HEK293T (cell line): Measurements from ENCODE around the gene ZYG11A.

Experiments
- CTCF ChIA-PET: fragments of 350-600 bp; formaldehyde crosslinking; extraction: SDS; loops from one replicate; lab custom pipeline; 2021; ENCODE audit warnings: antibody characterized with exemption, inconsistent platforms; lab: Yijun Ruan, JAX
- POLR2A ChIA-PET: fragments of 350-600 bp; formaldehyde crosslinking; extraction: SDS; loops from one replicate; lab custom pipeline; 2020; ENCODE audit warnings: antibody characterized with exemption, inconsistent platforms; lab: Yijun Ruan, JAX
- DNase-seq: peaks from one replicate; pipeline ENCODE4 v3.0.0; 2012; ENCODE audit warnings: mixed read lengths; ENCODE audit errors: extremely low spot score
- ARNT ChIP-seq: fragments of 450-650 bp; IDR thresholded peaks from 2 replicates; pipeline ENCODE4 v1.6.1; 2017; ENCODE audit warnings: mild to moderate bottlenecking
- BHLHE40 ChIP-seq: fragments of 450-650 bp; IDR thresholded peaks from 2 replicates; pipeline ENCODE4 v1.6.1; 2016; ENCODE audit warnings: mild to moderate bottlenecking, moderate library complexity, borderline replicate concordance
- CTBP1 ChIP-seq: fragments of 450-650 bp; IDR thresholded peaks from 2 replicates; pipeline ENCODE4 v1.6.1; 2016; ENCODE audit warnings: borderline replicate concordance
- ELF4 ChIP-seq: fragments of 450-650 bp; IDR thresholded peaks from 2 replicates; pipeline ENCODE4 v1.6.1; 2017; ENCODE audit warnings: antibody characterized with exemption
- FOXA1 ChIP-seq: fragments of 450-650 bp; IDR thresholded peaks from 2 replicates; pipeline ENCODE4 v1.6.1; 2016; ENCODE audit warnings: mild to moderate bottlenecking
- FOXK2 ChIP-seq: fragments of 450-650 bp; IDR thresholded peaks from 2 replicates; pipeline ENCODE4 v1.6.1; 2016; ENCODE audit warnings: mild to moderate bottlenecking
- FOXM1 ChIP-seq: fragments of 450-650 bp; IDR thresholded peaks from 2 replicates; pipeline ENCODE4 v1.6.1; 2017; ENCODE audit warnings: mild to moderate bottlenecking, borderline replicate concordance
- HDGF ChIP-seq: fragments of 450-650 bp; IDR thresholded peaks from 2 replicates; pipeline ENCODE4 v1.6.1; 2017; ENCODE audit warnings: antibody characterized with exemption, borderline replicate concordance
- L3MBTL2 ChIP-seq: fragments of 450-650 bp; conservative IDR thresholded peaks from 2 replicates; pipeline ENCODE4 v1.6.1; 2016; ENCODE audit warnings: mild to moderate bottlenecking
- LEF1 ChIP-seq: fragments of 450-650 bp; IDR thresholded peaks from 2 replicates; pipeline ENCODE4 v1.6.1; 2017; ENCODE audit warnings: mild to moderate bottlenecking, borderline replicate concordance
- NFRKB ChIP-seq: fragments of 450-650 bp; IDR thresholded peaks from 2 replicates; pipeline ENCODE4 v1.6.1; 2016; ENCODE audit warnings: mild to moderate bottlenecking, moderate library complexity
- SP1 ChIP-seq: fragments of 450-650 bp; IDR thresholded peaks from 2 replicates; pipeline ENCODE4 v1.6.1; 2017
- SUZ12 ChIP-seq: fragments of 450-650 bp; IDR thresholded peaks from 2 replicates; pipeline ENCODE4 v1.6.1; 2016; ENCODE audit warnings: mild to moderate bottlenecking
- TARDBP ChIP-seq: fragments of 450-650 bp; IDR thresholded peaks from 2 replicates; pipeline ENCODE4 v1.6.1; 2016
- ZNF384 ChIP-seq: fragments of 450-650 bp; IDR thresholded peaks from 2 replicates; pipeline ENCODE4 v1.6.1; 2016
- TF ChIP-seq, protein P1 (sequence below): fragments of 450-650 bp; IDR thresholded peaks from 2 replicates; pipeline ENCODE4 v1.6.1; 2016

ZYG11A gene

DNA sequence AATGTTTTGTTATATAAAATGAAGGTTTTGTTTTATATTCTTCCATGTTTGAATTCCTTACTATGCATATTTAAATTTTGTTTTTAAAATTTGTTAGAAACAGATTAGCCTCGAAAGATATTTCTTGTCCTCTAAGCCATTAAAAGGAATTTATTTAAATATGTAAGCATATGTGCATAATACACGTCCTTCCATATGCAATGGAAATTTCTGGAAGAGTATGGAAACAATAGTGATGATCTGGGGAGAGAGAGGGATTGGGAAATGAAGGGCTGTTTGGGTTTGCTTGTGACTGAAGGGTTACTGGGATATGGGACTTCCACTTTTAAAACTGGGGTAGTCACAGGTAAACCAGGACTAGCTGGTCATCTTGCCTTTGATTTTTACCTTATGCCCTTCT lies 57.8 kb downstream of the ZYG11A start:
- POLR2A ChIA-PET = no interaction called here
- TF ChIP-seq CTBP1 = no peak
- TF ChIP-seq ZNF384 = no peak
- no peak for TF ChIP-seq SP1
- TF ChIP-seq, protein P1, sequence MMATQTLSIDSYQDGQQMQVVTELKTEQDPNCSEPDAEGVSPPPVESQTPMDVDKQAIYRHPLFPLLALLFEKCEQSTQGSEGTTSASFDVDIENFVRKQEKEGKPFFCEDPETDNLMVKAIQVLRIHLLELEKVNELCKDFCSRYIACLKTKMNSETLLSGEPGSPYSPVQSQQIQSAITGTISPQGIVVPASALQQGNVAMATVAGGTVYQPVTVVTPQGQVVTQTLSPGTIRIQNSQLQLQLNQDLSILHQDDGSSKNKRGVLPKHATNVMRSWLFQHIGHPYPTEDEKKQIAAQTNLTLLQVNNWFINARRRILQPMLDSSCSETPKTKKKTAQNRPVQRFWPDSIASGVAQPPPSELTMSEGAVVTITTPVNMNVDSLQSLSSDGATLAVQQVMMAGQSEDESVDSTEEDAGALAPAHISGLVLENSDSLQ = no peak
- CTCF ChIA-PET = no interaction called here
- no peak for DNase-seq

DNA sequence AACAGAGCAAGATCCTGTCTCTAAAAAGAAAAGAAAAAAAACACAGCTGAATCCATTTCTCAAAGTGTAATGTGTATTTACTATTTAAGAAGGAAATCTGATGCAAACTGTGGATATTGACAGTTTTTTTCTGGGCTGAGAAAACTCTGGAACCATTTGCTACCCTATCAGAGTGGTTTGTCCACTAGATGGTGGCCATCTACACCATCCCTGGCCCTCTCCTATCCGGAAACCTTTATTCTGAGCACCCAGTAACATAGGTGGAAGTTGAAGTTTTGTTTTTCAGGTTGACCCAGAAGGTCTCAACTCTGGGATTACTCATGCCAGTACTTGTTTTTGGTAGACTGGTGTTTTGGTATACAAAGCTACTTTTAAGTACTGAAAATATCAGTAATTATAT lies 58.8 kb downstream of the ZYG11A start:
- ChIA-PET CTCF (interaction anchor here (1.2 kb wide), 1 partner anchor 10 kb away, joined by 3 read pairs; no protein-coding TSS in a partner anchor), POLR2A (interaction anchor here (1.1 kb wide), 1 partner anchor 71 kb away, joined by 3 read pairs; no protein-coding TSS in a partner anchor)
- TF ChIP-seq FOXA1 = no peak
- no peak for TF ChIP-seq ELF4
- no peak for TF ChIP-seq ZNF384
- DNase-seq = no peak

DNA sequence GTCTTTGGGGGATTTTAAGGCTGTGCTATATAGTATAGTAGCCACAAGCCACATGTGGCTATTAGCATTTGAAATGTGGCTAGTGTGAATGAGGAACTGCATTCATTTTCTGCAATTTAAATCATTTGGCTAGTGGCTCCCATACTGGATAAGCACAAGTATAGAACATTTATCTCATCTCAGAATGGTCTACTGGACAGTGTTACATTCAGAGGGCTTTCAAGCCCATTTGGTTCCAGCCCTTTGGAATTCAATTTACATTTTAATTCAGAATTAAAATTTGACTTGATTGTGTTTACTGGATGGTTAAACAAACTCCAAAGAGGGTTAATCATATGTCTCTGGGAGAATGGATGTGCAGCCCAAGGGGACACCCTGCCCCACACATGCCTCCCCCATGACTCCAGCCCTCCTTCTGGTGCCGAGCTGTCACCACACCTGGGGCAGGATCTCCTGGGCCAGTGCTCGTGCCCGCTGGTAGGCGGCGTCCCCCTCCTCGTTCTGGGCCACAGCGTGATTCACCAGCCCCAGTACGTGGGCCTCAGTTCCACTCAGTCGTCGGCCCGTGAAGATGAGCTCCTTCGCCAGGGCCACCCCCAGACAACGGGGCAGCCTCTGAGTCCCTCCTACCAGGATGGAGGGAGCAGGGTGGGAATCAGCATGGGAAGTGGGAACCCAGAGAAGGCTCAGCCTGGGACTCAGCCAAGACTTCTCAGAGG lies 61.8 kb downstream of the ZYG11A start:
- TF ChIP-seq TARDBP = no peak
- no peak for TF ChIP-seq ELF4
- TF ChIP-seq FOXA1 = no peak
- TF ChIP-seq BHLHE40 = no peak
- no peak for TF ChIP-seq L3MBTL2
- TF ChIP-seq, protein P1 = no peak
- no peak for TF ChIP-seq NFRKB
- TF ChIP-seq SUZ12 = no peak
- TF ChIP-seq SP1 = no peak
- no peak for TF ChIP-seq ARNT
- no peak for TF ChIP-seq FOXK2
- no peak for TF ChIP-seq LEF1
- TF ChIP-seq FOXM1 = no peak
- no peak for TF ChIP-seq HDGF
- TF ChIP-seq CTBP1 = no peak
- no peak for TF ChIP-seq ZNF384
- POLR2A ChIA-PET = no interaction called here
- CTCF ChIA-PET = interaction anchor here (0.6 to 0.9 kb wide), 2 partner anchors 183 to 281 kb away, joined by 3 read pairs; no protein-coding TSS in a partner anchor
- no peak for DNase-seq

DNA sequence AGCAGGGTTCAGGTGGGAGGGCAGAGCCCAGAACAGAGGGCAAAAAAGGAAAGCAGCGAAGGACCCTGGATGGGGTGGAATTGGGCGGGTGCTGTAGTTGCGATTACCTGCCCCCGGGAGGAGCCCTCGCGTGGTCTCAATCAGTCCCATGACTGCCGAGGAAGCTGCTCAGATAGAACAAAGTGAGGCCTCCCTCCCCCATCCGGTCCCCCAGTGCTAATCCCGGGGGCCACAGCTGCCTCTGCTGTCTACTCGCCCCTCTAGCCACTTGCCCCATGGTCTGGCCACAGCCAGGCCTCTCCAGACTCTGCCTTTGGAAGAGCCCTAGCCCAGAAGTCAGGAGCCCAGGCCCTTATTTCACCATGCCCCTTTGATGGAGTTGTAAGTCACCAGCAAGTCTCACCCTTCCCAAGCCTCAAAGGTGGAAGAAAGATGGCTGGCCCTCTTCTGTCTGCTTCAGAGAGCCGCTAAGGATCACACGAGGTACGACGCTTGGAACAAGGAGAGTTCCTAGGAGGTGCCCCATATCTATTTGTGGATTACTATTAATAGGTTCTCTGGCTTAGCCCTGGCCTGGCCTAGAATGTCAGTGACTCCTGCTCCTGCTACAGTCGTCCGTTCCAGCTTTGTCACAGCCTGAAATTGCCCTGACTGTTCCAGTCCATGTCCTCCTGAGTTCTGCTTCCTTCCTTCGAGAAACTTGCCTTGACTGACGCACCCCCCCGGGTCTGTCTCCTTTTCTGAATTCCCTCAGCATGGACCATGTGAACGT lies 62.6 kb downstream of the ZYG11A start:
- POLR2A ChIA-PET = interaction anchor here (1.0 to 1.1 kb wide), 2 partner anchors 63 to 290 kb away, joined by 3 read pairs; partner anchors contain the start of gene ZYG11A
- DNase-seq = peak; percentile 79
- CTCF ChIA-PET = interaction anchor here (0.6 to 0.9 kb wide), 2 partner anchors 54 to 280 kb away, joined by 3 read pairs; no protein-coding TSS in a partner anchor
- TF ChIP-seq ZNF384 (no peak), CTBP1 (no peak), SUZ12 (no peak), LEF1 (no peak)

DNA sequence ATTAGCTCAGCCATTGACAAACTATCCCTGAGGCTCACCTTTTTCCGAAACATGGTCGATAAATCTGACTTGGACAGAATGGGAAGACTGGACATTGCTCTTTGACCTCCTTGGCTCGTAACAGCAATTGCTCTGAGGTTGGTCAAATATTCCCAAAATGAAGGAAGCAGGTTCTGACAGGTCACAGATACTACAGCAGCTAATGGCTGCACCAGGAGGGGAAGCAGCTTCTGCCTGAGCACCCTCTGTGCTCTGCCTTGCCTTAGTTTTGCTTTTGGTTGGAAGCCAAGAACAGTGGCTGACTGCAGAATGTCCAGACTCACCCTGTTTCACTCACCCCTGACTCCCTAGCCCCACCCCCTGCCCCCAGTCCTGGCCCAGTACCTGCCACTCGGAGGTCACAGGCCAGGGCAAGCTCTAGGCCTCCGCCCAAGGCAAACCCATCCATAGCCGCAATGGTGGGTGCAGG lies 63.6 kb downstream of the ZYG11A start:
- DNase-seq = no peak
- TF ChIP-seq NFRKB (no peak), FOXA1 (no peak), FOXK2 (no peak), ARNT (no peak), BHLHE40 (no peak), HDGF (no peak), TARDBP (no peak), ZNF384 (no peak), CTBP1 (no peak), FOXM1 (no peak), LEF1 (no peak), ELF4 (no peak)
- TF ChIP-seq, protein P1 = no peak
- CTCF ChIA-PET = no interaction called here
- POLR2A ChIA-PET = interaction anchor here (1.0 to 1.1 kb wide), 2 partner anchors 64 to 289 kb away, joined by 3 read pairs; partner anchors contain the start of gene ZYG11A
